ENCODE measurements around the gene PTPRN2. TPM values are rescaled to one million over a fixed set of nuclear protein-coding genes. Genes with fewer than 3 reads are reported as not detected.

Gene PTPRN2
- polyA plus RNA-seq, 6 donors from 2014 or later: 1.4 to 4.6 (median 3.8) TPM

- Mint-ChIP-seq H3K9me3 (peaks cover 0 to 2% (median 0%) of the 10 kb centered on the region in 7 donors), H3K4me3 (no peak overlapping the region), H3K4me1 (no peaks in the 10 kb centered on the region), H3K27me3 (no peaks in the 10 kb centered on the region), H3K36me3 (no peaks in the 10 kb centered on the region), H3K27ac (no peak overlapping the region)
- no peak for DNase-seq
- no peak for ATAC-seq (ENCODE audit: low read depth in 2 of 2)
These were observed 453.9 kb downstream of the PTPRN2 start for GRCh38 chr7:158133515-158134271.

GRCh38 chr7:158133057-158133456 lies 454.6 kb downstream of the PTPRN2 start:
- H3K4me3 Mint-ChIP-seq: no peak overlapping the region
- ATAC-seq (ENCODE audit: low read depth in 2 of 2): no peak
- no peaks in the 10 kb centered on the region for H3K27me3 Mint-ChIP-seq

GRCh38 chr7:158130023-158130409 lies 457.6 kb downstream of the PTPRN2 start:
- no peak for DNase-seq
- Mint-ChIP-seq H3K27me3 (no peaks in the 10 kb centered on the region), H3K36me3 (no peaks in the 10 kb centered on the region), H3K4me1 (no peaks in the 10 kb centered on the region), H3K27ac (no peak overlapping the region), H3K4me3 (no peak overlapping the region), H3K9me3 (peaks cover 0 to 7% (median 4%) of the 10 kb centered on the region in 7 donors)
- no peak for ATAC-seq (ENCODE audit: low read depth in 2 of 2)

More at GRCh38 chr7:158133057-158133456, 454.6 kb downstream of the PTPRN2 start:
- H3K36me3 Mint-ChIP-seq: no peaks in the 10 kb centered on the region
- no peaks in the 10 kb centered on the region for H3K4me1 Mint-ChIP-seq
- no peak for DNase-seq
- no peak overlapping the region for H3K27ac Mint-ChIP-seq
- peaks cover 0 to 2% (median 0%) of the 10 kb centered on the region in 7 donors for H3K9me3 Mint-ChIP-seq

- peaks cover 0 to 9% (median 4%) of the 10 kb centered on the region in 7 donors for H3K9me3 Mint-ChIP-seq
- DNase-seq (no peak), ATAC-seq (ENCODE audit: low read depth in 2 of 2) (no peak)
- H3K4me1 Mint-ChIP-seq: no peaks in the 10 kb centered on the region
- no peaks in the 10 kb centered on the region for H3K27me3 Mint-ChIP-seq
- H3K4me3 Mint-ChIP-seq: no peak overlapping the region
- no peak overlapping the region for H3K27ac Mint-ChIP-seq
- H3K36me3 Mint-ChIP-seq: no peaks in the 10 kb centered on the region
These were observed 458.3 kb downstream of the PTPRN2 start for GRCh38 chr7:158129037-158130022.

GRCh38 chr7:158128572-158128971 lies 459.1 kb downstream of the PTPRN2 start:
- Mint-ChIP-seq H3K9me3 (peaks cover 0 to 10% (median 4%) of the 10 kb centered on the region in 7 donors), H3K4me1 (no peaks in the 10 kb centered on the region), H3K36me3 (no peaks in the 10 kb centered on the region), H3K4me3 (no peak overlapping the region), H3K27me3 (no peaks in the 10 kb centered on the region), H3K27ac (no peak overlapping the region)
- ATAC-seq (ENCODE audit: low read depth in 2 of 2): no peak
- no peak for DNase-seq

- no peaks in the 10 kb centered on the region for H3K4me1 Mint-ChIP-seq
- H3K27me3 Mint-ChIP-seq: no peaks in the 10 kb centered on the region
- no peaks in the 10 kb centered on the region for H3K36me3 Mint-ChIP-seq
- no peak for ATAC-seq (ENCODE audit: low read depth in 2 of 2)
- no peak for DNase-seq
- H3K9me3 Mint-ChIP-seq: peaks cover 0 to 15% (median 4%) of the 10 kb centered on the region in 7 donors
- H3K27ac Mint-ChIP-seq: peak overlapping the region in 1 of 6 donors; percentile 8
- peak overlapping the region in 1 of 8 donors; percentile 70 for H3K4me3 Mint-ChIP-seq
These were observed 460.4 kb downstream of the PTPRN2 start for GRCh38 chr7:158127241-158127640.

GRCh38 chr7:158126661-158127060 lies 461.0 kb downstream of the PTPRN2 start:
- DNase-seq (no peak), ATAC-seq (ENCODE audit: low read depth in 2 of 2) (no peak)
- H3K4me3 Mint-ChIP-seq: no peak overlapping the region
- H3K36me3 Mint-ChIP-seq: no peaks in the 10 kb centered on the region
- H3K27ac Mint-ChIP-seq: no peak overlapping the region
- H3K27me3 Mint-ChIP-seq: no peaks in the 10 kb centered on the region
- no peaks in the 10 kb centered on the region for H3K4me1 Mint-ChIP-seq
- H3K9me3 Mint-ChIP-seq: peaks cover 0 to 17% (median 4%) of the 10 kb centered on the region in 7 donors

GRCh38 chr7:158125721-158126120 lies 461.9 kb downstream of the PTPRN2 start:
- ATAC-seq (ENCODE audit: low read depth in 2 of 2): no peak
- Mint-ChIP-seq H3K27me3 (no peaks in the 10 kb centered on the region), H3K4me3 (no peak overlapping the region), H3K4me1 (no peaks in the 10 kb centered on the region), H3K27ac (no peak overlapping the region), H3K36me3 (no peaks in the 10 kb centered on the region), H3K9me3 (peaks cover 0 to 18% (median 6%) of the 10 kb centered on the region in 7 donors)
- no peak for DNase-seq

GRCh38 chr7:158125091-158125490 lies 462.5 kb downstream of the PTPRN2 start:
- no peak for ATAC-seq (ENCODE audit: low read depth in 2 of 2)
- Mint-ChIP-seq H3K9me3 (peaks cover 0 to 19% (median 6%) of the 10 kb centered on the region in 7 donors), H3K27me3 (no peaks in the 10 kb centered on the region)

GRCh38 chr7:158124671-158125079 lies 462.9 kb downstream of the PTPRN2 start:
- peaks cover 0 to 23% (median 10%) of the 10 kb centered on the region in 7 donors for H3K9me3 Mint-ChIP-seq
- no peaks in the 10 kb centered on the region for H3K4me1 Mint-ChIP-seq
- no peak for ATAC-seq (ENCODE audit: low read depth in 2 of 2)
- no peak overlapping the region for H3K4me3 Mint-ChIP-seq
- no peak overlapping the region for H3K27ac Mint-ChIP-seq
- peaks cover 1 to 5% of the 10 kb centered on the region in 2 donors for H3K36me3 Mint-ChIP-seq
- no peak for DNase-seq
- H3K27me3 Mint-ChIP-seq: no peaks in the 10 kb centered on the region

More at GRCh38 chr7:158125091-158125490, 462.5 kb downstream of the PTPRN2 start:
- Mint-ChIP-seq H3K4me1 (no peaks in the 10 kb centered on the region), H3K27ac (no peak overlapping the region), H3K4me3 (no peak overlapping the region), H3K36me3 (peaks cover 0 to 2% of the 10 kb centered on the region in 2 donors)
- no peak for DNase-seq

- DNase-seq (no peak), ATAC-seq (ENCODE audit: low read depth in 2 of 2) (no peak)
- H3K36me3 Mint-ChIP-seq: peaks cover 5 to 8% of the 10 kb centered on the region in 2 donors
- no peaks in the 10 kb centered on the region for H3K27me3 Mint-ChIP-seq
- H3K9me3 Mint-ChIP-seq: peaks cover 3 to 26% (median 17%) of the 10 kb centered on the region in 7 donors
- no peaks in the 10 kb centered on the region for H3K4me1 Mint-ChIP-seq
- H3K4me3 Mint-ChIP-seq: no peak overlapping the region
- no peak overlapping the region for H3K27ac Mint-ChIP-seq
These were observed 463.9 kb downstream of the PTPRN2 start for GRCh38 chr7:158123753-158124152.

- ATAC-seq (ENCODE audit: low read depth in 2 of 2) (no peak), DNase-seq (no peak)
- no peaks in the 10 kb centered on the region for H3K4me1 Mint-ChIP-seq
- no peaks in the 10 kb centered on the region for H3K27me3 Mint-ChIP-seq
- no peak overlapping the region for H3K4me3 Mint-ChIP-seq
- peaks cover 3 to 32% (median 22%) of the 10 kb centered on the region in 7 donors for H3K9me3 Mint-ChIP-seq
- no peak overlapping the region for H3K27ac Mint-ChIP-seq
- peaks cover 5 to 8% of the 10 kb centered on the region in 2 donors for H3K36me3 Mint-ChIP-seq
These were observed 464.4 kb downstream of the PTPRN2 start for GRCh38 chr7:158123214-158123613.

- Mint-ChIP-seq H3K9me3 (peaks cover 6 to 48% (median 32%) of the 10 kb centered on the region in 7 donors), H3K36me3 (peaks cover 5 to 16% of the 10 kb centered on the region in 2 donors), H3K27ac (no peak overlapping the region), H3K27me3 (no peaks in the 10 kb centered on the region), H3K4me3 (peak overlapping the region in 1 of 8 donors; percentile 80), H3K4me1 (no peaks in the 10 kb centered on the region)
- DNase-seq (no peak), ATAC-seq (ENCODE audit: low read depth in 2 of 2) (no peak)
These were observed 466.1 kb downstream of the PTPRN2 start for GRCh38 chr7:158121441-158122045.
